Measurements from ENCODE around the gene TATDN2.

The TATDN2 gene

GRCh38 chr3:10255835-10256234 is 7.6 kb downstream of the TATDN2 start:
- H3K4me3 ChIP-seq (ENCODE audit: control insufficient read depth, low read depth, low read length), result no peak overlapping the region
- TF ChIP-seq, protein P1, sequence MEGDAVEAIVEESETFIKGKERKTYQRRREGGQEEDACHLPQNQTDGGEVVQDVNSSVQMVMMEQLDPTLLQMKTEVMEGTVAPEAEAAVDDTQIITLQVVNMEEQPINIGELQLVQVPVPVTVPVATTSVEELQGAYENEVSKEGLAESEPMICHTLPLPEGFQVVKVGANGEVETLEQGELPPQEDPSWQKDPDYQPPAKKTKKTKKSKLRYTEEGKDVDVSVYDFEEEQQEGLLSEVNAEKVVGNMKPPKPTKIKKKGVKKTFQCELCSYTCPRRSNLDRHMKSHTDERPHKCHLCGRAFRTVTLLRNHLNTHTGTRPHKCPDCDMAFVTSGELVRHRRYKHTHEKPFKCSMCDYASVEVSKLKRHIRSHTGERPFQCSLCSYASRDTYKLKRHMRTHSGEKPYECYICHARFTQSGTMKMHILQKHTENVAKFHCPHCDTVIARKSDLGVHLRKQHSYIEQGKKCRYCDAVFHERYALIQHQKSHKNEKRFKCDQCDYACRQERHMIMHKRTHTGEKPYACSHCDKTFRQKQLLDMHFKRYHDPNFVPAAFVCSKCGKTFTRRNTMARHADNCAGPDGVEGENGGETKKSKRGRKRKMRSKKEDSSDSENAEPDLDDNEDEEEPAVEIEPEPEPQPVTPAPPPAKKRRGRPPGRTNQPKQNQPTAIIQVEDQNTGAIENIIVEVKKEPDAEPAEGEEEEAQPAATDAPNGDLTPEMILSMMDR (IDR thresholded peaks at IDR 0.05; ENCODE audit: control insufficient read depth, insufficient read depth, low read depth, low read length, missing control alignments), result no peak
- no peak for DNase-seq (ENCODE audit: low read depth)

- TF ChIP-seq, protein P1 (IDR thresholded peaks at IDR 0.05; ENCODE audit: control insufficient read depth, insufficient read depth, low read depth, low read length, missing control alignments), result no peak
- no peak overlapping the region for H3K4me3 ChIP-seq (ENCODE audit: control insufficient read depth, low read depth, low read length)
- DNase-seq (ENCODE audit: low read depth), result no peak
Measured at GRCh38 chr3:10259036-10259435, 10.8 kb downstream of the TATDN2 start.

- TF ChIP-seq, protein P1 (IDR thresholded peaks at IDR 0.05; ENCODE audit: control insufficient read depth, insufficient read depth, low read depth, low read length, missing control alignments), result no peak
- DNase-seq (ENCODE audit: low read depth), result no peak
- no peak overlapping the region for H3K4me3 ChIP-seq (ENCODE audit: control insufficient read depth, low read depth, low read length)
Measured at GRCh38 chr3:10259798-10260197, 11.5 kb downstream of the TATDN2 start.

DNA sequence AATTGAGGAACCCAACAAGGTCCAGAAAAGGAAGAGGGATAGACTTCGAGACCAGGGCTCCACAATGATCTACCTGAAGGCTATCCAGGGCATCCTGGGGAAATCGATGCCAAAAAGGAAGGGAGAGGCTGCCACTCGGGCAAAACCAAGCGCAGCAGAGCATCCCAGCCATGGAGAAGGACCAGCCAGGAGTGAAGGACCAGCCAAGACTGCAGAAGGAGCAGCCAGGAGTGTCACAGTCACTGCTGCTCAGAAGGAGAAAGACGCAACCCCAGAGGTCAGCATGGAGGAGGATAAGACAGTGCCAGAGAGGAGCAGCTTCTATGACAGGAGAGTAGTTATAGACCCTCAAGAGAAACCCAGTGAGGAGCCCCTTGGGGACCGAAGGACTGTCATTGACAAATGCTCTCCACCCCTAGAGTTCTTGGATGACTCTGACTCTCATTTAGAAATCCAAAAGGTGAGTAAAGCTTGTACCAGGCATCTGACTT is 12.0 kb downstream of the TATDN2 start:
- H3K4me3 ChIP-seq (ENCODE audit: control insufficient read depth, low read depth, low read length), result no peak overlapping the region
- no peak for DNase-seq (ENCODE audit: low read depth)
- TF ChIP-seq, protein P1 (IDR thresholded peaks at IDR 0.05; ENCODE audit: control insufficient read depth, insufficient read depth, low read depth, low read length, missing control alignments), result no peak

- no peak overlapping the region for H3K4me3 ChIP-seq (ENCODE audit: control insufficient read depth, low read depth, low read length)
- TF ChIP-seq, protein P1 (IDR thresholded peaks at IDR 0.05; ENCODE audit: control insufficient read depth, insufficient read depth, low read depth, low read length, missing control alignments), result no peak
- DNase-seq (ENCODE audit: low read depth), result no peak
Measured at GRCh38 chr3:10262027-10262426, 13.8 kb downstream of the TATDN2 start.

DNA sequence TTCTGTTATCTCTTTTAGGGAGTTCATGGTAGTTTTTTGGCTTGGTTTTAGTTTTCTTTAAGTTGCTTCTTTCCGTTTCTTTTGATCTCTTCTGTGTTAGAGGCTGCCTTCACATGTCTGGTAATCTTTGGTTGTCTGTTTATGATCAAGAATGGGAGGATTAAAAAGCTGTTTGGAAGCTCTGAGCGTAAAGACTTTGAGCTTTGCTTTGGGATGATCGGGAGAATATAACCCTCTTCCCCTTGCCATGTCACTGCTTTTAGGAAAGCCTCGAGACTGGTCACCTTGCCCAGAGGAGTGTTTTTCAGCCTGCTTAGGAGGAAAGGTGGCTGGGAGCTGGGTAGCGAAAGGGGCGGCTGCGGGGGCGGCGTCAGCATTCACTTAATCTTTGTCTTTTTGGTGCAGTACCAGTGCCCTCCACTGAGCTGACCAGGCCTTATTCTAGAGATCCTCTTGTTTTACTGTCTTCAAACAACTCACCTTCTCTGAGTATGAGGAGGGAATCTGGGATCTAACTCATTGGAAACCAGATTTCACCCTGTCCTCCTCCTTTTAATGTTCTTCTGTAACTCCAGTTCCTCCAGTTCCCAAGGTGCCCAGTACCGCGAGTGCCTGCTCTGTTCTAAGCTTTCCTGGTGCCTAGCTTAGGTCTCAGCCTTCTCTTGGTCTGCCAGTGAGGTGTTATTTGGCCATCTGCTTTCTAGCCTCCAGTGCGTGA is 15.5 kb downstream of the TATDN2 start:
- no peak for DNase-seq (ENCODE audit: low read depth)
- no peak overlapping the region for H3K4me3 ChIP-seq (ENCODE audit: control insufficient read depth, low read depth, low read length)
- TF ChIP-seq, protein P1 (IDR thresholded peaks at IDR 0.05; ENCODE audit: control insufficient read depth, insufficient read depth, low read depth, low read length, missing control alignments), result peak; percentile 47
